ENCODE data around the gene C18orf63.

DNA sequence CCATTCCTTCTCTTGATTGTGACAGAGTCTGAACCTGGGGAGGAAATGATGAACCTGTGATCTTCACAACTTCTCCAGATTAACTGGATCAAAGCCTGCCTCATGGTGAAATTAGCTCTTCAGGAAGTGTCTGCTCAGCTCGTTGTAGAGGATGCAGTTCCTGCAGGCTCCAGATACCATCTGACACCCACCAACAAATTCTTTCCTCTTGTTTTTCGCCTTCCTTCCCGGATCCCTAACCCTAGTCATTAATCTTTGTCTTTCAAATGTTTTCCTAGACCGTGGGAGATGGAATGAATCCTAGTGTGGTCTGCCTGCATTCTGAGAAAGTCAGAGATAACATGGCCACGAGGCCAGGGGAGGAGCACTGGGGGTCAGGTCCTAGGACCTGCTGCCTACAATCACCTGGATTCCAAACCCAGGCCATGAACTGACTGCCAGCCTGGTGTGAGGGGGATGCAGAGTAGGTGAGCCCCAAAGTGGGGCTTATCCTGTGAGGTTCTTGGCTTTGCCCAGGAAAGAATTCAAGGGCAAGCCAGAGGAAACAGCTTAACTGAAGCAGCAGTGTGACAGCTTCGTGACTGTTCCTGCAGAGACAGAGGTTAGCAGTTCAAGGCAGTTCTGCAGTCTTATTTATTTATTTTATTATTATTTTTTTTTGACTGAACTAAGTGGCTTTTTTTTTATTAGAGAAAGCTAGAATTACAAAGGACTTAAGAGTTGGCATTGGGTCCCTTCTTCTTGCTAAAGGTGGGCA is 73.7 kb downstream of the C18orf63 start:
- TF ChIP-seq POLR2A (IDR thresholded peaks at IDR 0.05): no peak
- TF ChIP-seq, protein P1, sequence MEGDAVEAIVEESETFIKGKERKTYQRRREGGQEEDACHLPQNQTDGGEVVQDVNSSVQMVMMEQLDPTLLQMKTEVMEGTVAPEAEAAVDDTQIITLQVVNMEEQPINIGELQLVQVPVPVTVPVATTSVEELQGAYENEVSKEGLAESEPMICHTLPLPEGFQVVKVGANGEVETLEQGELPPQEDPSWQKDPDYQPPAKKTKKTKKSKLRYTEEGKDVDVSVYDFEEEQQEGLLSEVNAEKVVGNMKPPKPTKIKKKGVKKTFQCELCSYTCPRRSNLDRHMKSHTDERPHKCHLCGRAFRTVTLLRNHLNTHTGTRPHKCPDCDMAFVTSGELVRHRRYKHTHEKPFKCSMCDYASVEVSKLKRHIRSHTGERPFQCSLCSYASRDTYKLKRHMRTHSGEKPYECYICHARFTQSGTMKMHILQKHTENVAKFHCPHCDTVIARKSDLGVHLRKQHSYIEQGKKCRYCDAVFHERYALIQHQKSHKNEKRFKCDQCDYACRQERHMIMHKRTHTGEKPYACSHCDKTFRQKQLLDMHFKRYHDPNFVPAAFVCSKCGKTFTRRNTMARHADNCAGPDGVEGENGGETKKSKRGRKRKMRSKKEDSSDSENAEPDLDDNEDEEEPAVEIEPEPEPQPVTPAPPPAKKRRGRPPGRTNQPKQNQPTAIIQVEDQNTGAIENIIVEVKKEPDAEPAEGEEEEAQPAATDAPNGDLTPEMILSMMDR (IDR thresholded peaks at IDR 0.05): no peak
